GM18867 (cell line): ENCODE data around the gene CRHBP.
"Not testable (repeated sequence)": the region's sequence is repeated elsewhere in the genome, so short reads cannot be mapped to it uniquely, and the experiment has no call there.

Experiments used
- ATAC-seq: cut with Tn5 transposase; IDR thresholded peaks from one replicate; pipeline ENCODE4 v1.9.1; 2021; ENCODE audit warnings: mild to moderate bottlenecking, moderate library complexity; ENCODE audit not compliant: unreplicated experiment

Gene CRHBP

GRCh38 chr5:76958991-76959767, 6.3 kb downstream of the CRHBP start:
- no peak for ATAC-seq

- ATAC-seq, result peak; percentile 80
Observed at GRCh38 chr5:76960004-76960625, 7.3 kb downstream of the CRHBP start.

- no peak for ATAC-seq
Observed at GRCh38 chr5:76964060-76964459, 11.2 kb downstream of the CRHBP start.

GRCh38 chr5:76971511-76971910, 18.7 kb downstream of the CRHBP start:
- no peak for ATAC-seq

- ATAC-seq, result no peak
Observed at GRCh38 chr5:76972689-76973088, 19.8 kb downstream of the CRHBP start.

GRCh38 chr5:76974785-76975184, 21.9 kb downstream of the CRHBP start:
- no peak for ATAC-seq

- ATAC-seq, result no peak
Observed at GRCh38 chr5:76978869-76979268, 26.0 kb downstream of the CRHBP start.

GRCh38 chr5:76980518-76981144, 27.8 kb downstream of the CRHBP start:
- no peak for ATAC-seq

GRCh38 chr5:76982450-76982849, 29.6 kb downstream of the CRHBP start:
- no peak for ATAC-seq

- ATAC-seq, result no peak
Observed at GRCh38 chr5:76983468-76983867, 30.6 kb downstream of the CRHBP start.

- no peak for ATAC-seq
Observed at GRCh38 chr5:76986825-76987526, 34.1 kb downstream of the CRHBP start.

GRCh38 chr5:76990899-76991459, 38.1 kb downstream of the CRHBP start:
- no peak for ATAC-seq

- ATAC-seq, result not testable (repeated sequence)
Observed at GRCh38 chr5:76993436-76993835, 40.6 kb downstream of the CRHBP start.

- no peak for ATAC-seq
Observed at GRCh38 chr5:76994337-76994736, 41.5 kb downstream of the CRHBP start.

- ATAC-seq, result not testable (repeated sequence)
Observed at GRCh38 chr5:76998251-76998650, 45.4 kb downstream of the CRHBP start.

GRCh38 chr5:76999451-76999850, 46.6 kb downstream of the CRHBP start:
- no peak for ATAC-seq

GRCh38 chr5:77003246-77003645, 50.4 kb downstream of the CRHBP start:
- ATAC-seq, result no peak

GRCh38 chr5:77006124-77006523, 53.3 kb downstream of the CRHBP start:
- ATAC-seq, result no peak

GRCh38 chr5:77008413-77008812, 55.6 kb downstream of the CRHBP start:
- ATAC-seq, result no peak

- ATAC-seq, result no peak
Observed at GRCh38 chr5:77010243-77010642, 57.4 kb downstream of the CRHBP start.

GRCh38 chr5:77011498-77011897, 58.7 kb downstream of the CRHBP start:
- no peak for ATAC-seq
